ENCODE data around the gene TM7SF3.

The TM7SF3 gene

DNA sequence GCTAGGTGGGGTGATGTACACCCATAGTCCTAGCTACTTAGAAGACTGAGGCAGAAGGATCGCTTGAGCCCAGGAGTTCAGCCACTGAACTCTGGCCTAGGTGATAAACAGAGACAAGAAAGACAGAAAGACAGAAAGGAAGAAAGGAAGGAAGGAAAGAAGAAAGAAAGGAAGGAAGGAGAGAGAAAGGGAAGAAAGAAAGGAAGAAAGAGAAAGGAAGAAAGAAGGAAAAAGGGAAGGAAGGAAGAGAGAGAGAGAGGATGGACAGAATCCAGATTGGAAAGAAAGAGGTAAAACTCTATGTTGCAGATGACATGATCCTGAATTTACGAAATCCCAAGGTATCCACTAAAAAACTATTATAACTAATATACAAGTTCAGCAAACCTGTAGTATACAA is 84.6 kb downstream of the TM7SF3 start:
- DNase-seq (ENCODE audit: low read depth in 2 of 2), result no peak

DNA sequence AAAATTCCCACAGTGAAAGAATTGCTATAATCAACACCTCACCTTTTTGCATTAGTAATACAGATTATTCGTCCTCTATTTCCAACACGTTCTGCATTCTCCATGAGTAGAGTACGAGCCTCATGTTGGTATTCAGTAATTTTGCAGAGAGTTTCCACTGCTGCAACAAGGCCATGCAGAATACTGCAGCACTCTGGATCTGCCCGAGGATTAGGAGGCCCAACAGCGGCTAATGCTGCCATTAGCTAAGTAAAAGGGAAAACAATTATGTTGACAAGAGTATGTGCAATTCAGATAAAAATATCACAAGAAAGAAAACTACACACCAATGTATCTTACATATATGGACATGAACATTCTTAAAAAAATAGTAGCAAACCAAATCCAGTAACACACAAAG is 85.5 kb downstream of the TM7SF3 start:
- DNase-seq (ENCODE audit: low read depth in 2 of 2), result no peak
